Mucosa of gallbladder (tissue), 1 donor: ENCODE results near the gene CDC27. TPM values are rescaled to one million over a fixed set of nuclear protein-coding genes. Genes with fewer than 3 reads are reported as not detected.
"Not testable (repeated sequence)": the region's sequence is repeated elsewhere in the genome, so short reads cannot be mapped to it uniquely, and the experiment has no call there.

Experiments
- DNase-seq: peaks from one replicate; pipeline ENCODE4 v3.0.0-alpha.2; 2020; ENCODE audit warnings: low spot score
- total RNA-seq: library from RNA; stranded (reverse); gene quantifications from one replicate; pipeline ENCODE4 v1.2.1, GENCODE V29; 2021
- donor health status: DM: no; HTN: no; CAD: no.

CDC27 gene
- total RNA-seq, 1 donor from 2014 or later = 75.2 TPM

DNA sequence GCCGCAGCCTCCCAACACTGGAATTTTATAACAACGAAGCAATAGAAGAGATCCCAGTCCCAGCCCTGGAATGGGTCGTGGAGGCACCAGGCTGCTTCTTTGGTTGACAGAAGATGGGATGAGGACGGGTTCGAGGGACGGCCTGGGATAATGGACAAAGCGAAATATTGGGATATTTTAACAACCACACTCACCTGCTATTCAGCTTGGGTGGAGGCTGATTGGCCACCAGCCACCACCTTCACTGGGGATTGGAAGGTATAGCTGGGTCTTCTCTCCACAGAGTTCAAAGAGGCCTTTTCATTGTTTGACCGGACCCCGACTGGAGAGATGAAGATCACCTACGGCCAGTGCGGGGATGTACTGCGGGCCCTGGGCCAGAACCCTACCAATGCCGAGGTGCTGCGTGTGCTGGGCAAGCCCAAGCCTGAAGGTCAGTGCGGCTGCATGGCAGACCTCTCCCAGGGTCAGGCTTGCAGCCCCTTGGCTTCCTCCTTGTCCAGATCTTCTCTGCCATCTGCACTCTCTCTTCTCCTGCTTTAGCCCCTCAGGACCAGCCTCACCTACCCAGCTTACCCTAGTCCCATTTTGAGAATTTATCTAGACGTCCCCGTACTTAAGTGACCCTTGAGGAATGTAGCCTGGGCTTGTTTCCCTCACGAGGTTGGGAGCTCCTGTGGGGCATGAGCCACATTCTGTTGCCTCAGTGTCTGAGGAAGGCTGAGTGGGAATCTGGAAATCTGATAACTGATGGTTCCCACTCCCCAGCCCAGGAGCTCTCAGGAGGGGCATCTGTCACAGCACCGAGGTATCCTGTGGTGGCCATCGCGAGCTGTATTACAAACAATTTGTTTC, 30.8 kb upstream of the CDC27 start:
- DNase-seq = no peak

- DNase-seq = no peak
These were observed 29.9 kb upstream of the CDC27 start for GRCh38 chr17:47218896-47219430.

DNA sequence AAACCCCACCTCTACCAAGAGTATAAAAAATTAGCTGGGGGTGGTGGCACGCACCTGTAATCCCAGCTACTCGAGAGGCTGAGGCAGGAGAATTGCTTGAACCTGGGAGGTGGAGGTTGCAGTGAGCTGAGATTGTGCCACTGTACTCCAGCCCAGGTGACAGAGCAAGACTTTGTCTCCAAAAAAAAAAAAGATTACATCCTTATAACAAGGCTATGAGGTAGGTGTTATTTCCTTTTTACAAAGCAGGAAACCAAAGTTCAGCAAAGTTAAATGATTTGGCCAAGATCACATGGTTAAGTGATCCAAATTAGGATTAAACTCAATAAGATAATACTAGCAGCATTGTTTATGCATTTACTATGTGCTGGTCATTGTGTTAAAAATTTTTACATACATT, 28.2 kb upstream of the CDC27 start:
- DNase-seq = not testable (repeated sequence)

GRCh38 chr17:47216821-47217220, 27.7 kb upstream of the CDC27 start:
- DNase-seq = not testable (repeated sequence)

- DNase-seq = no peak
These were observed 25.8 kb upstream of the CDC27 start for GRCh38 chr17:47214931-47215330.

GRCh38 chr17:47213540-47213939, 24.4 kb upstream of the CDC27 start:
- no peak for DNase-seq

DNA sequence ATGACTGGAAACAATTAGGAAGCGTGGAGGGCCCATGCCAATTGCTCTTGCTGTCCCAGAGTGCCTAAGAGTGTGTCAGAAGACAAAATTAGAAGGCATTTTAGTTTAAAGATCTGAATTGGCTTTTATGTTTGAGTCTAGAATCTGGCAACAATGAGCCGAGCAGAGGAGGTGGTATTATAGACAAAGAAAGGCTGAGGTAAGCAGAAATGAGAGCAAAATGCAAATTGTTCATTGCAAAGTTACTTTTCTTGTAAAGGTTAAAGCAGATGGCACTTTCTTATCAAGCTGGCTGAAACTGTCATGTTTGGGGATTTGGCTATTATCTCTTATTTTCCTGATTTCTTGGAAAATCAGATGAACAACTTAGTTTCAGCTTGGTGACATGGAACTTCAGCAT, 23.4 kb upstream of the CDC27 start:
- DNase-seq = no peak

GRCh38 chr17:47210779-47211178, 21.7 kb upstream of the CDC27 start:
- DNase-seq = no peak

DNA sequence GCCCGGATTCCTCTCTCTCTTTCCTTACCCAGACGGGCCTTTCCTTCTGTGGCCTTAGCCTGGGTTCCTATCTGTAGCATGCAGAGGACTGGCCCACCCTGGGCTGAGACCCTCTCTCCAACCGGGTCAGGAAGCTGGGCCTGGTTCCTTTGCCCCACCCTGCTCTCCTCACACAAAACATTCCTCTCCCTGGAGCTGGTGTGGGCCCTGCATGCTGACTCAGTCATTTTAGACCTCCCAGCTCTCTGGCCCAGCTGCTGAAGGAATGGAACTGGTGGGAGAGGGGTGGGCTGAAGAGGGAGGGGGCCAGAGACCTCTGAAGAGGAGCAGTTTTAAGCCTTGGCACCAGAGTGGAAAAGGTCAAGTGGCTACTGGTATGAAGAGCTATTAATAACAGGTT, 21.0 kb upstream of the CDC27 start:
- no peak for DNase-seq

- no peak for DNase-seq
These were observed 20.4 kb upstream of the CDC27 start for GRCh38 chr17:47209499-47209898.

GRCh38 chr17:47208744-47209488, 19.8 kb upstream of the CDC27 start, which contains the start of gene MYL4:
TSS of gene MYL4 (plus strand) at chr17:47209348. CDS start at chr17:47209423, 75 bp downstream.
- DNase-seq = no peak

GRCh38 chr17:47207143-47208067, 18.3 kb upstream of the CDC27 start:
- DNase-seq = no peak

DNA sequence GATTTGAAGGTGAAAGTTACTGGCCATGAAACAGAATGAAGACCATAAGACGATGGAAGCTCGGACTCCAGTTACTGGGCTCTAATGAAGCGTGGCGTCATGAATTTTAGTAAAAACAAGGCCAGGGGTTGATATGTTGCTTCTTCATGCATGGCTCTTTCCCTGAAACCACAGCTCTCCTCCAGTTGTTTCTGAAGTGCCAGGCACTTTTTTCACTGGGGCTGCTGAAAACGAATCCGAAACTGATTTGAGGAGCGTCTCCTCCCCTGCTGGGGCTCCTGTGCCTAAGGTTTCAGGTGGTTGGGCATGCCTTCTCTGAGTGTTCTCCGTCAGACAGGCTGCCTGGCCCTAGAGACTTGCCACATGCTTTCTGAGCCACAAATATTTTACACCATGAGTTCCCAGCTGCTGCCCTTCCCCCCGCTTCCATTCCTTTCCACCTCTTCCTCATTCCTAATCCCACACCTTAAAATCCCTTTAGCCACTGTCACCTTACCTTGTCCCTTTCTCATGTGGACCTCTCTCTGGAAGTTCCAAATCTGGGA, 16.4 kb upstream of the CDC27 start:
- DNase-seq = peak; percentile 53

DNA sequence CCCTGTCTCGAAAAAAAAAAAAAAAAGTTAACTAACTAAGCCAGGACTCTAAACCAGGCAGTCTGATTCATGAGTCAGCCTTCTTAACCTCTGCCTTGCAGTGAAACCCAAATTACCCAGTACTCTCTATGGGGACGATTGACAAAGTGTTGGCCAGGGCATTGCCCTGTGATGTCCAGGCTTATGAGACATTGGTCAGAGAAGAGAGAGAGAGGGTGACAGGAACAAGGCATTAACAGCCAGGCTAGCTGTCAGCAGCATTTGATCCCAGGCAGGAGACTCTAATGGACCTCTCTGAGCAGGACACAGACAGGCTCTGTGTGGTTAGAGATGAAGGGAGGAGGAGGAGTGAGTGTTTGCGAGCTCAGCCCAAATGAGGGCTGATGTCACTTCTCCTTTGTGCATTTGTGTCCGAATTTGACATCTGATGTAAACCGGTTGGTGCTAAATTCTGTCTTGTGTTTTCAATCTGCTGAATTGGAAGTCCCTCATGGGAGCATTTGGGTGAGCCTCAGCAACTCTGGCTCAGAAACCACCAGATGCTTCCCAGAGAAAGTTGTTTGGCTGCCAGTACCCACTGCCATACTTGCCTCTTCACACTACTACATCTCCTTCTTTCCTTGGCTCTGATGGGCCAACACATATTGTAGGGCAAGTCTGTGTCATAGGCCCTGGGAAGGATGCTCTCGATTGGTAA, 15.8 kb upstream of the CDC27 start:
- DNase-seq = no peak

GRCh38 chr17:47203984-47204721, 15.1 kb upstream of the CDC27 start:
- DNase-seq = no peak

GRCh38 chr17:47201166-47201565, 12.1 kb upstream of the CDC27 start:
- no peak for DNase-seq

DNA sequence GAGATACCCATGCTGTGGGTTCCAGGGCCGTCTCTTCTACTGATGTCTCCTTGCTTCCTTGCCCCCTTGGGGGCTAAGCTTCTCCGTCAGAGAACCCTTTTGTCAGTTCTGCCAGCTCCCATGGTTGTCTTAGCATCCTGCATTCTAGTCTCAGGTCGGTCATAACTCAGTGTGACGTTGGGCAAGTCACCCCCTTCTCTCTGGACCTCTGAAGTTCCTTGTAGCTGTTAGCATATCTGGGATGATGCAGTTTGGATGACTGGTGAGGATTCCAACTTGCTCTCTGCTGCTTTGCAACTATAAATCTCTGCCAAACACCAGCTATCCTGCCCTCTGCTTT, 11.2 kb upstream of the CDC27 start:
- no peak for DNase-seq

DNA sequence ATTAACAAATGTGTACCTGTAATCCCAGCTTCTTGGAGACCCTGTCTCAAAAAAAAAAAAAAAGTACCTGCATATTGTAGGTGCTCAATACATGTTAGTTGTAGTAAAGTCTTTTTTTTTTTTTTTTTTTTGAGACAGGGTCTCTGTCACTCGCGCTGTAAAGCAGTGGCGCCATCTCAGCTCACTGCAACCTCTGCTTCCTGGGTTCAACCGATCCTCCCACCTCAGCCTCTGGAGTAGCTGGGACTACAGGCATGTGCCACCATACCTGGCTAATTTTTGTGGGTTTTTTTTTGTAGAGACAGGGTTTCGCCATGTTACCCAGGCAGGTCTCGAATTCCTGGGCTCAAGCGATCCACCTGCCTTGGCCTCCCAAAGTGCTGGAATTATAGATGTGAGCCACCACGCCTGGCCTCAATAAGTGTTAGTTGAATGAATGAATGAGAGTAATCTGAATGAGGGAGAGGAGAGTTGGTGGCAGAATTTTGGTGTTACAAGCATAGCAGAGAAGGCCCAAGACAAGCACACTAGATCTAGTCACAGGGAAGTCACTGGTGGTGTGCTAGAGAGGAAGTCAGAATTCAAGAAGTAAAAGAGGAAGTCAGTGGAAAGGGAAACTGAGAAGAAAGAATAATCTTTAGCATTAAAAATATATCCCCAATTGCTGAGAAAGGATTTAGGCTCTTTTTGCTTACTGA, 10.7 kb upstream of the CDC27 start:
- DNase-seq = no peak

- DNase-seq = no peak
These were observed 8.7 kb upstream of the CDC27 start for GRCh38 chr17:47197821-47198220.
